ENCODE measurements around the gene YEATS2.

GRCh38 chr3:183826448-183827250 is 129.1 kb downstream of the YEATS2 start:
- TF ChIP-seq CTCF (optimal IDR thresholded peaks at IDR 0.05 in 1 of 3, IDR thresholded peaks at IDR 0.05 in 1 of 3, conservative IDR thresholded peaks at IDR 0.05 in 1 of 3; ENCODE audit: extremely low read depth in 1 of 3, insufficient read depth in 2 of 3, low read length in 3 of 3): no peak
- no peak for TF ChIP-seq EZH2 (IDR thresholded peaks at IDR 0.05; ENCODE audit: low read length)
